Eye (tissue), 1 donor: ENCODE data around the gene PYGB.

Experiments used
- DNase-seq: peaks from one replicate; pipeline ENCODE4 v3.0.0-alpha.2; 2015

The PYGB gene

GRCh38 chr20:25247956-25248785, at the start of gene PYGB:
Gene PYGB (plus strand): TSS chr20:25248085. CDS start chr20:25248179, 94 bp downstream.
- peak; percentile 93 for DNase-seq

- DNase-seq: no peak
Observed at GRCh38 chr20:25198663-25199383, 49.1 kb upstream of the PYGB start.

- no peak for DNase-seq
Observed at GRCh38 chr20:25199473-25200260, 48.2 kb upstream of the PYGB start.

- DNase-seq: no peak
Observed at GRCh38 chr20:25203089-25203488, 44.8 kb upstream of the PYGB start.

- DNase-seq: no peak
Observed at GRCh38 chr20:25203871-25204320, 44.0 kb upstream of the PYGB start.

GRCh38 chr20:25204550-25205276, 43.2 kb upstream of the PYGB start:
- no peak for DNase-seq

GRCh38 chr20:25205277-25206062, 42.4 kb upstream of the PYGB start:
- DNase-seq: no peak

GRCh38 chr20:25206063-25206403, 41.9 kb upstream of the PYGB start:
- DNase-seq: no peak

GRCh38 chr20:25206548-25206947, 41.3 kb upstream of the PYGB start:
- DNase-seq: no peak

GRCh38 chr20:25207149-25207959, 40.5 kb upstream of the PYGB start:
- no peak for DNase-seq

GRCh38 chr20:25207960-25208534, 39.8 kb upstream of the PYGB start:
- DNase-seq: no peak

- DNase-seq: no peak
Observed at GRCh38 chr20:25209400-25209799, 38.5 kb upstream of the PYGB start.

- DNase-seq: no peak
Observed at GRCh38 chr20:25209911-25210310, 38.0 kb upstream of the PYGB start.

- DNase-seq: no peak
Observed at GRCh38 chr20:25211273-25211672, 36.6 kb upstream of the PYGB start.

GRCh38 chr20:25212242-25212641, 35.6 kb upstream of the PYGB start:
- DNase-seq: no peak

GRCh38 chr20:25213566-25214425, 34.1 kb upstream of the PYGB start:
- no peak for DNase-seq

GRCh38 chr20:25214426-25214790, 33.5 kb upstream of the PYGB start:
- DNase-seq: no peak

- no peak for DNase-seq
Observed at GRCh38 chr20:25214819-25215218, 33.1 kb upstream of the PYGB start.

GRCh38 chr20:25215521-25215920, 32.4 kb upstream of the PYGB start:
- no peak for DNase-seq
